GM21737 (cell line): ENCODE results near the gene SPSB3.
"Not testable (repeated sequence)": the region's sequence is repeated elsewhere in the genome, so short reads cannot be mapped to it uniquely, and the experiment has no call there.

Source experiments
- ATAC-seq: cut with Tn5 transposase; IDR thresholded peaks from one replicate; pipeline ENCODE4 v1.9.1; 2021; ENCODE audit warnings: mild to moderate bottlenecking, moderate library complexity; ENCODE audit not compliant: unreplicated experiment

SPSB3 gene

DNA sequence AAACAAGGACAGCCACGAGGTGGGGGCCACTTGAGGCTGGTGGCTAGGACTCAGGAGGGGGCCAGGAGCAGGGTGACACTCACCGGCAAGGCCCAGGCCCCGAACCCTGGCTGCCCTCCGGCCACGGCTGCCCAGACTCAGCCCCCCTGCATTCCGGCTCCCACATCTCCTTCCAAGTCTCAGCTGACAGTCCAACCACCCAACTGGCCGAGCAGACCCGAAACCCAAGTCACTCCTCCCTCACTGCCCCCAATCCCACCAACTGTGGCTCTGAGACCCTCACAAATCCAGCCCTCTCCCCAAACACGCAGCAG lies 34.9 kb upstream of the SPSB3 start:
- no peak for ATAC-seq

GRCh38 chr16:1816396-1817275 lies 34.3 kb upstream of the SPSB3 start:
- no peak for ATAC-seq

DNA sequence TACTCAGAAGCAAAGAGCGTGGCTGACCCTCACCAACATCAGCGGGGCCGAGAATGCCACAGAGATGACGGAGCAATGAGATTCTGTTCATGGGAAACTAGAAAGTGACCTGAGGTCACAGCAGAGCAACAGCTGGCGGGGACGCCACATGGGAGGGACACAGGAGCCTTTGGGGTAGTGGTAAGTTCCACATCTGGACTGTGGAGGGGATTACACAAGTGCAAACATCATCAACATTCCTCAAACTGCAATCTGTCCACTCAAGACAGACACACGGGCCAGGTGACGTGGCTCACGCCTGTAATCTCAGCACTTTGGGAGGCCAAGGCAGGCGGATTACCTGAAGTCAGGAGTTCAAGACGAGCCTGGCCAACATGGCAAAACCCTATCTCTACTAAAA lies 33.1 kb upstream of the SPSB3 start:
- no peak for ATAC-seq

GRCh38 chr16:1812732-1813163 lies 30.4 kb upstream of the SPSB3 start:
- no peak for ATAC-seq

- no peak for ATAC-seq
Measured at GRCh38 chr16:1810536-1810935, 28.2 kb upstream of the SPSB3 start.

DNA sequence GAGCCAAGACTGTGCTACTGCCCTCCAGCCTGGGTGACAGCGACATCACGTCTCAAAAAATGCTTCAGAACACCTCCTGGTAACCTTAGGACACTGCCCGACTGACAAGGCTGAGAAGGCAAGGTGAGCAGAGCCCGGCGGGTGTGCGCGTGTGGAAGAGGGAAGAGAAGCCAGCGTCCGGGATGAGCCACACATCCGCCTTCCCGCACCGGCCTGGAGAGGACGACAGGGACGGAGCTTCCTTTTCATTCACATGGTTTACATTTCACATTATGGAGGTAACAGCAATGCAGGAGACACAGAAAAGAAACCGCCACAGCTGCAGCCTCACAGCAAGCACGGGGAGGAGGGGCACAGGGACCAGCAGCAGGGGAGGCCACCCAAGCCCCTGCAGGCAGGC lies 27.7 kb upstream of the SPSB3 start:
- no peak for ATAC-seq

DNA sequence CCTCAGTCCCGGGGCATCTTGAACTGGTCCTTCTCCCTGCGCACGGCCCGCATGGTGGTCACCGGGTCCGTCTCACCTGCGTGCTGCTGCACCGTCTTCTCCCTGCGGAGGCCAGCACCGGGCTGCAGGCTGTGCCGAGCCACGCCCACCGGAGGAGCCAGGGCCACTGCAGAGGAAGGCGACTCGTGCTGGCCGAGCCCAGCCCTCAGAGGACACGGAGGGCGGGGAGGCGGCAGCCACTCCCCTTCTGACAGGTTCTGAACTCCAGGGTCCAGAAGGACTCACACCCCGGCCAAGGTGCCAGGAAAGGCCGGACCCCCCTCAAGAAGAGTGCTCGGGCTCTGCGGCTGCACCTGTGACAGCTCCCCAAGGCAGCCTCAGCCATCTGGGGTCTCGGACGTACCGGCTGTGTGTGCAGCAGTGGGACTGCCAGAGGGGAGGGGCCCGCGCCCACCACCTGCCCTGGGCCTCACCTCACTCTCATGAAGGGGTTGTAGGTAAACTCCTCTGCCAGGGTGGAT lies 27.0 kb upstream of the SPSB3 start:
- no peak for ATAC-seq

- ATAC-seq, result no peak
Measured at GRCh38 chr16:1808691-1809090, 26.3 kb upstream of the SPSB3 start.

- no peak for ATAC-seq
Measured at GRCh38 chr16:1807626-1808025, 25.3 kb upstream of the SPSB3 start.

DNA sequence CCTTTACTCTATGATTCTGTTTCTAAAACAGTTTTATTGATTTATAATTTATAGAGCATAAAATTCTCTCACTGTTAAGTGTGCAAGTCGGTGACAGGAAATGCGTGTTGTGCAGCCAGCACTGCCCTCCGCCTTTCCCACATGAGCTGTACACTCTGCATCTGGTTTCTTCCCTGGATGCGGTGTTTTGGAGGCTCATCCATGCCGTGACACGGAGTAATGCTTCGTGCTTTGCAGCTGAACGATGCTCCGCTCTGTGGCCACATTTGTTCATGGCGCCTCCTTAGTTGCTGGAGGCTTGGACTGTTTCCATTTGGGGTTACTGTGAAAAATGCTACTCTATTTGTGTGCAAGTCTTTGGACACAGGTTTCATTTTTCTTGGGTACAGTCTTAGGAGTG lies 18.3 kb upstream of the SPSB3 start:
- no peak for ATAC-seq

DNA sequence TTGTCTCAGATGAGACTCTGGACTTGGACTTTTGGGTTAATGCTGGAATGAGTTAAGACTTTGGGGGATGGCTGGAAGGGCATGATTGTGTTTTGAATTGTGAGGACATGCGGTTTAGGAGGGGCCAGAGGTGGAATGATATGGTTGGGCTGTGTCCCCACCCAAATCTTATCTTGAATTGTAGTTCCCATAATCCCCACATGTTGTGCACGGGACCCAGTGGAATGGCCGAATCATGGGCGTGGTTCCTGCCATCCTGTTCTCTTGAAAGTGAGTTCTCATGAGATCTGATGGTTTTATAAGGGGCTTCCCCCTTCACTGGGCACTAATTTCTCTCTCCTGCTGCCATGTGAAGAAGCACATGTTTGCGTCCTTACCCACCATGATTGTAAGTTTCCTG lies 16.9 kb upstream of the SPSB3 start:
- ATAC-seq, result not testable (repeated sequence)

- ATAC-seq, result no peak
Measured at GRCh38 chr16:1794908-1795666, 12.7 kb upstream of the SPSB3 start.

- no peak for ATAC-seq
Measured at GRCh38 chr16:1794221-1794871, 12.0 kb upstream of the SPSB3 start.

DNA sequence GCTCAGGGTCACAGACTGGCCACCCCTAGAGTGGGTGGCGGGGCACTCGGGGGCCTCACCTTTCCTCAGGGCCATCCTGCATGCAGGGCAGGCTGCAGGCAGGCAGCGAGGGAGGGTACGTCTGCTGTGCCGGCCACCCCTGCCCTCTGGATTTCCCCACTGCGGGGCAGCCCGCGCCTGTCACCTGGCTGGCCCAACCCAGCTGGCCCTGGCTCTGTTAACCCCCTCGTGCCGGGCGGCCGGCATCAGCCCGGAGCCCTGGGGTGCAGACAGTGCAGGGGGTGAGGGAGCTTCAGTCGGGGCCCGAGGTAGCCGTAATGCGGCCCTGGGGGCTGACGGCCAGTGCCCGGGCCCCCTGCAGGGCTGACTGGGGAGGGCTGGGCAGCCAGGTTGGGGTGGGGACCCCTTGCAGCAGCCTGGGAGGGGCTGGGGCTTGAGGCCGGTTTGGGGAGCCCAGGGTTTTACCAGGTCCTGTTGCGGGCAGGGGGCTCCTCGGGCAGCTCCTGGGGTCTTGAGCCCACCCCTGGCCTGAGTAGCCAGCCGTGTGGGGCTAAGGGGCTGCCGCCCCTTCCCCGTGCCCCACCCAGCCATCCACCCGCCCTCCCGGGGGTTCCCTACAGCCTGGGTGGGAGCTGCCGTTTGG lies 11.3 kb upstream of the SPSB3 start, which contains the start of gene IGFALS:
IGFALS (minus strand) TSS at position 128 of the 643 bp plus-strand sequence; CDS start at position 75, 53 bp downstream.
- no peak for ATAC-seq

- no peak for ATAC-seq
Measured at GRCh38 chr16:1792836-1793577, 10.6 kb upstream of the SPSB3 start.

DNA sequence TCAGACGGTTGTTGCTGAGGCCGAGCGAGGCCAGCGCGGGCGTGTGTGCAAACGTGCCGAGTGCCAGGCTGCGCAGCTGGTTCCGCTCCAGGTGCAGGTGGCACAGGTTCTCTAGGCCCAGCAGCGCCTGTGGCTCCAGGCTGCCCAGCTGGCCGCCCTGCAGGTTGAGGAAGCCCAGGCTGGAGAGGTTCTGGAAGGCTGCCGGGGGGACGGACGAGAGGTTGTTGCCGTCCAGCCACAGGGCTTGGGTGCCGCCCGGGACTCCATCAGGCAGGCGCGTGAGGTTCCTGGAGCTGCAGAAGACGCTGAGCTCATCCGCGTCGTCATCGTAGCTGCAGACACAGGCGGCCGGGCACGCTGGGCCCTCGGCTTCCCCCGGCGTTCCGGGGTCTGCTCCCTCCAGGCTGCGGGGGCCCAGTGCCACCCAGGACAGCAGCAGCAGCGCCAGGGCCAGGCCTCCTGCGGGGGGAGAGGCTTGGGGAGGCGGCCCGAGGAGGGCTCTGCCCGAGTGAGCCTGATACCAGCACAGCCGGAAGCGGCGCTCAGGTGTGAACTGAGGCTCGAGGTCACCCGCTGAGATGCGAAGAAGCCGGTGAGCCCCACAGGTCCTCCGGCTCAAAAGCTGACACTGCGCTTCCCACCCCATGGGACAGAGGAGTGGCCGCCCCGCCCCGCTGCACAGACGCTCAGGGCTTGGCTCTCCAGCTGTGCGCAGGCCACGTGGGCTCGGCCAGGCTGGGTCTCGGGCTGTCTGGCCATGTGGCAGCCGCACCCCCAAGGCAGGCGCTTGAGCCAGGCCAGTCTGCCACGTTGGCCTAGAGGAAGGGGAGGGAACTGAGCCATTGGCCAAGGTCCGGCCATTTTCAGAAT lies 9.8 kb upstream of the SPSB3 start:
- no peak for ATAC-seq

GRCh38 chr16:1791256-1791942 lies 9.0 kb upstream of the SPSB3 start:
- ATAC-seq, result no peak

GRCh38 chr16:1790611-1791255 lies 8.4 kb upstream of the SPSB3 start:
- ATAC-seq, result no peak
